SU-DHL-6 (cell line): ENCODE measurements around the gene OR2A42.
"Not testable (repeated sequence)": the region's sequence is repeated elsewhere in the genome, so short reads cannot be mapped to it uniquely, and the experiment has no call there.

ENCODE experiments used
- CTCF ChIP-seq: fragments of 200-600 bp; sonication (generic); IDR thresholded peaks from one replicate; pipeline ENCODE4 v1.5.1; 2017; ENCODE audit warnings: antibody characterized with exemption, mild to moderate bottlenecking, low read length, moderate library complexity; ENCODE audit not compliant: insufficient read depth, poor library complexity, severe bottlenecking
- EZH2phosphoT487 ChIP-seq: fragments of 200-600 bp; sonication (generic), shearing (Covaris generic); conservative IDR thresholded peaks from 2 replicates; pipeline ENCODE4 v1.6.1; 2018; ENCODE audit warnings: mild to moderate bottlenecking, antibody characterized with exemption, low read length, moderate library complexity, mixed read lengths

GRCh38 chr7:144201978-144202377, 37.4 kb downstream of the OR2A42 start:
- TF ChIP-seq CTCF, EZH2phosphoT487: not testable (repeated sequence)
